Vagina (tissue), 2 donors: ENCODE results near the gene ETNK2.

ENCODE experiments used
- POLR2A ChIP-seq, 2 donors: fragments of 450-650 bp; IDR thresholded peaks; one replicate each; pipeline ENCODE4 v1.6.1; 2017; ENCODE audit warnings: antibody characterized with exemption in 2 of 2, mild to moderate bottlenecking in 2 of 2, moderate library complexity in 2 of 2
- POLR2AphosphoS5 ChIP-seq, 2 donors: sonication (generic); formaldehyde crosslinking; IDR thresholded peaks; one replicate each; pipeline ENCODE4 v1.9.0; 2017; ENCODE audit warnings: antibody characterized with exemption in 2 of 2, mild to moderate bottlenecking in 2 of 2, low read depth in 1 of 2; ENCODE audit not compliant: insufficient read depth in 1 of 2
- TF ChIP-seq, protein P1 (sequence below), 3 experiments: fragments of 450-650 bp in 2 of 3; fragments of 200-600 bp in 1 of 3; sonication (generic) in 1 of 3; IDR thresholded peaks; one replicate each; pipeline ENCODE4 v1.5.1; 2017 to 2019; ENCODE audit warnings: antibody characterized with exemption in 3 of 3, mild to moderate bottlenecking in 2 of 3, moderate library complexity in 2 of 3

DNA sequence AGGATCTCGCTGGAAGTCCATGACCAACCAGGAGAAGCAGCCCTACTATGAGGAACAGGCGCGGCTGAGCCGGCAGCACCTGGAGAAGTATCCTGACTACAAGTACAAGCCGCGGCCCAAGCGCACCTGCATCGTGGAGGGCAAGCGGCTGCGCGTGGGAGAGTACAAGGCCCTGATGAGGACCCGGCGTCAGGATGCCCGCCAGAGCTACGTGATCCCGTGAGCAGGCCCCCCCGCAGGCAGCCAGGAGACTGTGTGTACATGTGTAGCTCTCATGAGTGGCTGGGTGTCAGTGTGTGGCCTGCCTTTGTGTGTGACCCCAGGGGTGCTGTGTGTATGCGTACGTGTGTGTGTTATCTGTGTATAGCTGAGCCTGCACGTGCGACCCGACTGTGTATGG lies 27.2 kb downstream of the ETNK2 start:
- TF ChIP-seq, protein P1, sequence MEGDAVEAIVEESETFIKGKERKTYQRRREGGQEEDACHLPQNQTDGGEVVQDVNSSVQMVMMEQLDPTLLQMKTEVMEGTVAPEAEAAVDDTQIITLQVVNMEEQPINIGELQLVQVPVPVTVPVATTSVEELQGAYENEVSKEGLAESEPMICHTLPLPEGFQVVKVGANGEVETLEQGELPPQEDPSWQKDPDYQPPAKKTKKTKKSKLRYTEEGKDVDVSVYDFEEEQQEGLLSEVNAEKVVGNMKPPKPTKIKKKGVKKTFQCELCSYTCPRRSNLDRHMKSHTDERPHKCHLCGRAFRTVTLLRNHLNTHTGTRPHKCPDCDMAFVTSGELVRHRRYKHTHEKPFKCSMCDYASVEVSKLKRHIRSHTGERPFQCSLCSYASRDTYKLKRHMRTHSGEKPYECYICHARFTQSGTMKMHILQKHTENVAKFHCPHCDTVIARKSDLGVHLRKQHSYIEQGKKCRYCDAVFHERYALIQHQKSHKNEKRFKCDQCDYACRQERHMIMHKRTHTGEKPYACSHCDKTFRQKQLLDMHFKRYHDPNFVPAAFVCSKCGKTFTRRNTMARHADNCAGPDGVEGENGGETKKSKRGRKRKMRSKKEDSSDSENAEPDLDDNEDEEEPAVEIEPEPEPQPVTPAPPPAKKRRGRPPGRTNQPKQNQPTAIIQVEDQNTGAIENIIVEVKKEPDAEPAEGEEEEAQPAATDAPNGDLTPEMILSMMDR (IDR thresholded peaks at IDR 0.05) = no peak
- TF ChIP-seq POLR2A (IDR thresholded peaks at IDR 0.05) (no peak), POLR2AphosphoS5 (IDR thresholded peaks at IDR 0.05; ENCODE audit: insufficient read depth in 1 of 2, low read depth in 1 of 2) (no peak)
